Parathyroid adenoma (tissue), 2 donors: ENCODE measurements around the gene PHF24.

Source experiments
- H2AFZ ChIP-seq: fragments of 300-600 bp; sonication (generic); one replicate; pipeline ENCODE4 v1.7.0; 2017; ENCODE audit warnings: antibody characterized with exemption, mild to moderate bottlenecking
- H3K27ac ChIP-seq: fragments of 300-600 bp; sonication (generic); one replicate; pipeline ENCODE4 v1.7.0; 2017
- H3K27me3 ChIP-seq: fragments of 300-600 bp; sonication (generic); one replicate; pipeline ENCODE4 v1.7.0; 2017; ENCODE audit warnings: low read length; ENCODE audit not compliant: control insufficient read depth, insufficient read depth
- H3K36me3 ChIP-seq: fragments of 300-600 bp; sonication (generic); one replicate; pipeline ENCODE4 v1.7.0; 2017; ENCODE audit warnings: low read length; ENCODE audit not compliant: control insufficient read depth, insufficient read depth
- H3K4me1 ChIP-seq: fragments of 300-600 bp; sonication (generic); one replicate; pipeline ENCODE4 v1.7.0; 2017; ENCODE audit warnings: control low read depth
- H3K4me2 ChIP-seq: fragments of 300-600 bp; sonication (generic); one replicate; pipeline ENCODE4 v1.7.0; 2017; ENCODE audit warnings: low read length
- H3K4me3 ChIP-seq: fragments of 300-600 bp; sonication (generic); one replicate; pipeline ENCODE4 v1.7.0; 2017; ENCODE audit warnings: low read depth, low read length
- H3K79me2 ChIP-seq: fragments of 300-600 bp; sonication (generic); one replicate; pipeline ENCODE4 v1.7.0; 2017; ENCODE audit warnings: control low read depth
- H3K9ac ChIP-seq: fragments of 300-600 bp; sonication (generic); one replicate; pipeline ENCODE4 v1.7.0; 2017; ENCODE audit warnings: mild to moderate bottlenecking
- H3K9me3 ChIP-seq: fragments of 300-600 bp; sonication (generic); one replicate; pipeline ENCODE4 v1.7.0; 2017; ENCODE audit warnings: low read length; ENCODE audit not compliant: control insufficient read depth
- TF ChIP-seq, protein P1 (sequence below): fragments of 300-600 bp; sonication (generic); IDR thresholded peaks from one replicate; pipeline ENCODE4 v1.7.0; 2017; ENCODE audit warnings: antibody characterized with exemption, mild to moderate bottlenecking
- donor health status: primary hyperparathyroidism.

The PHF24 gene

DNA sequence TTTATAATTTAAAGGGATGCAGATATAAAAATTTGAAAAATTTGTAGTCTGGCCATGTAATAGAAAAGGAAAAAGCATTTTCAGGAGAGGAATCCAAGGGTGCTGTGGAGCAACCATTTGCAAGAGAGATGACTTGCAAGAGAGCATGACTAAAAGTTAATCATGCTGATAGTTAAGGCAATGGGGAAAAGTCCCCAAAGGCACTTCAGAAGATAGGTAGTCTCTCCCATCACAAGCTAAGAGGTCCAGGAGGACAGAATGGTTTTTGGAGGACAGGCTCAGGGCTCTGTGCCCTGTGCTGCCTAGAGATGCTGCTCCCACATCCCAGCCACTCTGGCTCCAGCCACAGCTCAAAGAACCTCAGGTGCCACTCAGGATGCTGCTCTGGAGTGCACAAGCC is 70.3 kb downstream of the PHF24 start:
- no peak overlapping the region for H2AFZ ChIP-seq
- H3K36me3 ChIP-seq = no peaks in the 10 kb centered on the region
- no peaks in the 10 kb centered on the region for H3K27me3 ChIP-seq
- no peak overlapping the region for H3K27ac ChIP-seq
- peaks cover 8% of the 10 kb centered on the region for H3K4me1 ChIP-seq
- no peaks in the 10 kb centered on the region for H3K9me3 ChIP-seq
- no peaks in the 10 kb centered on the region for H3K79me2 ChIP-seq
- TF ChIP-seq, protein P1, sequence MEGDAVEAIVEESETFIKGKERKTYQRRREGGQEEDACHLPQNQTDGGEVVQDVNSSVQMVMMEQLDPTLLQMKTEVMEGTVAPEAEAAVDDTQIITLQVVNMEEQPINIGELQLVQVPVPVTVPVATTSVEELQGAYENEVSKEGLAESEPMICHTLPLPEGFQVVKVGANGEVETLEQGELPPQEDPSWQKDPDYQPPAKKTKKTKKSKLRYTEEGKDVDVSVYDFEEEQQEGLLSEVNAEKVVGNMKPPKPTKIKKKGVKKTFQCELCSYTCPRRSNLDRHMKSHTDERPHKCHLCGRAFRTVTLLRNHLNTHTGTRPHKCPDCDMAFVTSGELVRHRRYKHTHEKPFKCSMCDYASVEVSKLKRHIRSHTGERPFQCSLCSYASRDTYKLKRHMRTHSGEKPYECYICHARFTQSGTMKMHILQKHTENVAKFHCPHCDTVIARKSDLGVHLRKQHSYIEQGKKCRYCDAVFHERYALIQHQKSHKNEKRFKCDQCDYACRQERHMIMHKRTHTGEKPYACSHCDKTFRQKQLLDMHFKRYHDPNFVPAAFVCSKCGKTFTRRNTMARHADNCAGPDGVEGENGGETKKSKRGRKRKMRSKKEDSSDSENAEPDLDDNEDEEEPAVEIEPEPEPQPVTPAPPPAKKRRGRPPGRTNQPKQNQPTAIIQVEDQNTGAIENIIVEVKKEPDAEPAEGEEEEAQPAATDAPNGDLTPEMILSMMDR = no peak
- no peak overlapping the region for H3K4me2 ChIP-seq
- H3K4me3 ChIP-seq = no peak overlapping the region
- H3K9ac ChIP-seq = no peak overlapping the region

DNA sequence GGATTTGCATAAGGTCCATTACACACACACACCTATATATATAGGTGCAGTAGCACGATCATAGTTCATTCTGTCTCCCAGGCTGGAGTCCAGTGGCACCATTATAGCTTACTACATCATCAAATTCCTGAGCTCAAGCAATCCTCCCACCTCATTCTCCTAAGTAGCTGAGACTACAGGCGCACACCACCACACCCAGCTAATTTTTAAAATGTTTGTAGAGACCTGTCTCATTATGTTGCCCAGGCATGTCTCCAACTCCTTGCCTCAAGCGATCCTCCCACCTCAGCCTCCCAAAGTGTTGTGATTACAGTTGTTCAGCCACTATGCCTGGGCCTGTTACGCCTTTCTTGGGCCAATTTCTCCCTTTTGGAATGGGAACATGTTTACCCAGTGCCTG is 71.2 kb downstream of the PHF24 start:
- no peaks in the 10 kb centered on the region for H3K9me3 ChIP-seq
- H3K36me3 ChIP-seq = no peaks in the 10 kb centered on the region
- H3K4me2 ChIP-seq = no peak overlapping the region
- TF ChIP-seq, protein P1 = no peak
- H3K27me3 ChIP-seq = no peaks in the 10 kb centered on the region
- no peak overlapping the region for H3K9ac ChIP-seq
- H3K27ac ChIP-seq = no peak overlapping the region
- no peak overlapping the region for H2AFZ ChIP-seq
- no peaks in the 10 kb centered on the region for H3K79me2 ChIP-seq
- no peak overlapping the region for H3K4me3 ChIP-seq
- H3K4me1 ChIP-seq = peaks cover 8% of the 10 kb centered on the region

DNA sequence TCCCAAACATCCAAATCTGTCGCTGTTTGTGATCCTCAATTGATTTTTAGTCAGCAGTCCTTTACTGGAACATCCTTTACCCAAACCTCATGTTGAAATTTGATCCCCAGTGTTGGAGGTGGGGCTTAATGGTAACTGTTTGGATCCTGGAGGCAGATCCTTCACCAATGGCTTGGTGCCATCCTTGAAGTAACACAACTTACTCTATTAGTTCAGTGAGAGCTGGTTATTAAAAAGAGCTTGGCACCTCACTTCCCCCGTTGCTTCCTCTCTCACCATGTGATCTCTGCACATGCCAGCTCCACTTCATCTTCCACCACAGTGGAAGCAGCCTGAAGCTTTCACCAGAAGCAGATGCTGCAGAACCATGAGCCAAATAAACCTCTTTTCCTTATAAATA is 71.8 kb downstream of the PHF24 start:
- Histone ChIP-seq H3K4me2 (no peak overlapping the region), H3K4me1 (peaks cover 8% of the 10 kb centered on the region), H3K9me3 (no peaks in the 10 kb centered on the region), H3K4me3 (no peak overlapping the region), H3K27me3 (no peaks in the 10 kb centered on the region), H3K27ac (no peak overlapping the region), H2AFZ (no peak overlapping the region), H3K36me3 (no peaks in the 10 kb centered on the region), H3K79me2 (no peaks in the 10 kb centered on the region), H3K9ac (no peak overlapping the region)
- TF ChIP-seq, protein P1 = no peak
